ENCODE results near the gene BICD1. TPM values are rescaled to one million over a fixed set of nuclear protein-coding genes. Genes with fewer than 3 reads are reported as not detected.

The BICD1 gene
- total and polyA plus RNA-seq, 2 of the 13 experiments (the other 11 are each of a cell fraction or from before 2014, with no cell fraction given) = 4.5 to 5.2 TPM

DNA sequence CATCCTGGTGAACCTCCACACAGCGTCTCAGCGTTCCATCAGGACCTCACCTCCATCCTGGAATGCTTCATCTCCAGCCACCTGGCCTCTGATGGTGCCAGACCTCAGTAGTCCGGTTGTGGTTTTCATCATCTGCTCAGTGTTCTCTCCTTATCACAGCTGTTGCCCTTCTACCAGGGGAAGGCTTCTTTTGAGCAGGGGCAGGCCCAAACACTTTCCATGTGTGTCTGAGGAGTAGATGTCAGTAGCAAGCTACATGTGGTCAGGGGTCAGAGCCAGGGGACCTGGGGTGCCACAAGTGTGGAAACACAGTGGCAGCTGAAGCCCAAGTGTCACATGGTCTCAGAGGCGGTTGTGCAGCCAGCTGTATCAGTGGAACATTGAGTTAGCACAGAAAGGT, 262.6 kb downstream of the BICD1 start:
- in situ Hi-C loops (cut with HindIII; ENCODE audit: extremely low pct_ligation_motif_present, low pct_unique_long_range_greater_than_20kb) (loop anchor here (10.0 kb wide), 1 partner anchor 306 kb away; the partner anchor contains the start of gene DNM1L), intact Hi-C loops (cut with micrococcal nuclease; ENCODE audit: unreplicated experiment) (loop anchor here (5.0 kb wide), 2 partner anchors 88 to 388 kb away; partner anchors contain the start of gene YARS2)

More for the DNA sequence above, 262.6 kb downstream of the BICD1 start:
- no TSS peak for BruUV-seq (replicated peaks)
- no peak for ATAC-seq
- no peaks in the 10 kb centered on the region for H4K20me1 ChIP-seq (ENCODE audit: insufficient read depth, low read length)
- H3K4me3 ChIP-seq (replicated peaks in 1 of 3; ENCODE audit: insufficient read depth in 1 of 3, low read depth in 2 of 3, low read length in 3 of 3) = no peak overlapping the region
- H3K27ac ChIP-seq (ENCODE audit: extremely low read length, insufficient read depth, low read length) = no peak overlapping the region
- WGBS (ENCODE audit: low lambda C conversion rate) = 15% methylated on average over 3 of the region's 4 CpGs
- H3K79me2 ChIP-seq (ENCODE audit: insufficient read depth, low read length) = no peaks in the 10 kb centered on the region
- H3K9me3 ChIP-seq (ENCODE audit: low read length) = no peaks in the 10 kb centered on the region
- H3K9ac ChIP-seq (ENCODE audit: insufficient read depth, low read depth, low read length) = no peak overlapping the region
- no peak overlapping the region for H2AFZ ChIP-seq (ENCODE audit: low read length)
- no peaks in the 10 kb centered on the region for H3K36me3 ChIP-seq (replicated peaks in 1 of 2; ENCODE audit: control insufficient read depth in 1 of 2, insufficient read depth in 2 of 2, low read length in 2 of 2)
- H3K4me2 ChIP-seq (ENCODE audit: low read depth, low read length) = no peak overlapping the region
- DNase-seq (ENCODE audit: low spot score) = no peak
- FAIRE-seq = no peak
- ChIA-PET POLR2A (no interaction called here), CTCF (ENCODE audit: low intra/inter-chr PET ratio, low total read pairs) (no interaction called here)
- H3K4me1 ChIP-seq (ENCODE audit: insufficient read depth, low read length) = peaks cover 15% of the 10 kb centered on the region
- TF ChIP-seq SRSF1 (optimal IDR thresholded peaks at IDR 0.05; ENCODE audit: low read depth, low read length) (no peak), SUZ12 (IDR thresholded peaks at IDR 0.05; ENCODE audit: low read depth, low read length) (no peak), HCFC1 (IDR thresholded peaks at IDR 0.05; ENCODE audit: low read depth, low read length) (no peak), SRY (CRISPR knock-in tag; IDR thresholded peaks at IDR 0.05) (no peak), ZNF576 (CRISPR knock-in tag; IDR thresholded peaks at IDR 0.05) (no peak), YEATS4 (CRISPR knock-in tag; IDR thresholded peaks at IDR 0.05; ENCODE audit: borderline replicate concordance) (no peak), SIX4 (CRISPR knock-in tag; IDR thresholded peaks at IDR 0.05) (no peak), REXO4 (CRISPR knock-in tag; IDR thresholded peaks at IDR 0.05; ENCODE audit: borderline replicate concordance) (no peak), KLF12 (CRISPR knock-in tag; IDR thresholded peaks at IDR 0.05; ENCODE audit: borderline replicate concordance) (no peak)
- TF ChIP-seq, protein P1, sequence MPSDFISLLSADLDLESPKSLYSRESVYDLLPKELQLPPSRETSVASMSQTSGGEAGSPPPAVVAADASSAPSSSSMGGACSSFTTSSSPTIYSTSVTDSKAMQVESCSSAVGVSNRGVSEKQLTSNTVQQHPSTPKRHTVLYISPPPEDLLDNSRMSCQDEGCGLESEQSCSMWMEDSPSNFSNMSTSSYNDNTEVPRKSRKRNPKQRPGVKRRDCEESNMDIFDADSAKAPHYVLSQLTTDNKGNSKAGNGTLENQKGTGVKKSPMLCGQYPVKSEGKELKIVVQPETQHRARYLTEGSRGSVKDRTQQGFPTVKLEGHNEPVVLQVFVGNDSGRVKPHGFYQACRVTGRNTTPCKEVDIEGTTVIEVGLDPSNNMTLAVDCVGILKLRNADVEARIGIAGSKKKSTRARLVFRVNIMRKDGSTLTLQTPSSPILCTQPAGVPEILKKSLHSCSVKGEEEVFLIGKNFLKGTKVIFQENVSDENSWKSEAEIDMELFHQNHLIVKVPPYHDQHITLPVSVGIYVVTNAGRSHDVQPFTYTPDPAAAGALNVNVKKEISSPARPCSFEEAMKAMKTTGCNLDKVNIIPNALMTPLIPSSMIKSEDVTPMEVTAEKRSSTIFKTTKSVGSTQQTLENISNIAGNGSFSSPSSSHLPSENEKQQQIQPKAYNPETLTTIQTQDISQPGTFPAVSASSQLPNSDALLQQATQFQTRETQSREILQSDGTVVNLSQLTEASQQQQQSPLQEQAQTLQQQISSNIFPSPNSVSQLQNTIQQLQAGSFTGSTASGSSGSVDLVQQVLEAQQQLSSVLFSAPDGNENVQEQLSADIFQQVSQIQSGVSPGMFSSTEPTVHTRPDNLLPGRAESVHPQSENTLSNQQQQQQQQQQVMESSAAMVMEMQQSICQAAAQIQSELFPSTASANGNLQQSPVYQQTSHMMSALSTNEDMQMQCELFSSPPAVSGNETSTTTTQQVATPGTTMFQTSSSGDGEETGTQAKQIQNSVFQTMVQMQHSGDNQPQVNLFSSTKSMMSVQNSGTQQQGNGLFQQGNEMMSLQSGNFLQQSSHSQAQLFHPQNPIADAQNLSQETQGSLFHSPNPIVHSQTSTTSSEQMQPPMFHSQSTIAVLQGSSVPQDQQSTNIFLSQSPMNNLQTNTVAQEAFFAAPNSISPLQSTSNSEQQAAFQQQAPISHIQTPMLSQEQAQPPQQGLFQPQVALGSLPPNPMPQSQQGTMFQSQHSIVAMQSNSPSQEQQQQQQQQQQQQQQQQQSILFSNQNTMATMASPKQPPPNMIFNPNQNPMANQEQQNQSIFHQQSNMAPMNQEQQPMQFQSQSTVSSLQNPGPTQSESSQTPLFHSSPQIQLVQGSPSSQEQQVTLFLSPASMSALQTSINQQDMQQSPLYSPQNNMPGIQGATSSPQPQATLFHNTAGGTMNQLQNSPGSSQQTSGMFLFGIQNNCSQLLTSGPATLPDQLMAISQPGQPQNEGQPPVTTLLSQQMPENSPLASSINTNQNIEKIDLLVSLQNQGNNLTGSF (CRISPR knock-in tag; IDR thresholded peaks at IDR 0.05) = no peak
- H3K27me3 ChIP-seq (ENCODE audit: control insufficient read depth in 1 of 2, insufficient read depth in 2 of 2, low read length in 2 of 2) = no peaks in the 10 kb centered on the region

Measured in HepG2 (cell line).